Colonic mucosa (tissue), 4 donors: Measurements from ENCODE around the gene MTX2. TPM values are rescaled to one million over a fixed set of nuclear protein-coding genes. Genes with fewer than 3 reads are reported as not detected.
"Not testable (repeated sequence)": the region's sequence is repeated elsewhere in the genome, so short reads cannot be mapped to it uniquely, and the experiment has no call there.

Experiments
- DNase-seq: peaks from one replicate; pipeline ENCODE4 v3.0.0-alpha.2; 2020
- H3K27ac ChIP-seq: fragments of 200-600 bp; one replicate; pipeline ENCODE4 v1.8.0; 2021
- H3K27me3 ChIP-seq: fragments of 200-600 bp; one replicate; pipeline ENCODE4 v1.8.0; 2021
- H3K36me3 ChIP-seq: fragments of 200-600 bp; one replicate; pipeline ENCODE4 v1.8.0; 2021
- H3K4me1 ChIP-seq: fragments of 200-600 bp; one replicate; pipeline ENCODE4 v1.8.0; 2021; ENCODE audit warnings: mild to moderate bottlenecking
- H3K4me3 ChIP-seq: fragments of 200-600 bp; one replicate; pipeline ENCODE4 v1.8.0; 2021
- H3K9ac ChIP-seq, 2 donors: one replicate each; pipeline ENCODE4 v1.7.0; 2013; ENCODE audit warnings: control low read depth in 2 of 2, low read depth in 2 of 2, low read length in 2 of 2
- H3K9me3 ChIP-seq: fragments of 200-600 bp; one replicate; pipeline ENCODE4 v1.8.0; 2021
- CTCF ChIP-seq: fragments of 200-600 bp; IDR thresholded peaks from one replicate; pipeline ENCODE4 v1.8.0; 2022; ENCODE audit warnings: antibody characterized with exemption, mild to moderate bottlenecking
- intact Hi-C: fragments of 100-400 bp; cut with DNase I; formaldehyde crosslinking; loops from one replicate; pipeline ENCODE4 v1.14.1; 2022
- total RNA-seq, 2 donors: library from RNA; stranded (reverse); fragmentation: NEBNext Ultra II Directional in 1 of 2; extraction: Animal tissue kit (Norgen Biotek cat#: 25700) in 1 of 2; gene quantifications; one replicate each; pipeline ENCODE4 v1.2.1, GENCODE V29; 2021
- donor health status: healthy.
- donor health status: DM: no; HTN: no; CAD: no.
- donor health status: DM: no; HTN: no; CAD: no.

Gene MTX2
- total RNA-seq, 2 donors from 2014 or later: 33.4 to 34.9 TPM

DNA sequence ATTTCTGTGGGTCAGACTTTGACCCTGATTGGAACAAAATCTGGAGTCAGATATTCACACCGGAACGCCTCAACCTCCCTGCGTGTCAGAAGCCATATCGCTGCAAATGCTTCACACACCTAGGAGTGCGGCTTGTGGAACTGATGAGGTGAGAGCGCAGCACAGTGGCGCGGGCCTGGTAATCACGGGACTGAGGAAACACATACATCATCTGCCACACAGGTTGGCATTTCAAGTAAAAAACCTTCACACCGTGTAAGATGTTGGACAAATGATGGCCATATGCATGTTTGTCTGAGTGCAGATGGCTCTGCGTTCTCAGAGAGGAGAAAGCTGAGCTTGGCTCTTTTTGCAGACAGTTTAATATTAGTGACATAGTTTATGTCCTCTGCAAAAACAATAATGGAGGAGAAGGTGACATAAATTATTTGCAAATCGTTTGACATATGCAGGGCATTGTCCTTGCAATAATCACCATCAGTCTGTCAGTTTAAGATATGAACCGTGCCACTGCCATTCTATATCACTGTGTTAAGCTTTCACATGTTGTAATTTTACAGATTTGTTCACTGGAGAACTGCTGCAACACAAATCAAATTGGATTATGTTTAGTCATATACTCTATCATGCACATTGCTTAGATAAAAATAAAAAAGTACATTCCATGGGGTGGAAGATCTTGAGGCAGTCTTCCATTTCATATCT, 101.4 kb downstream of the MTX2 start:
- H3K9ac ChIP-seq: no peak overlapping the region
- no peaks in the 10 kb centered on the region for H3K36me3 ChIP-seq
- H3K4me3 ChIP-seq: no peak overlapping the region
- DNase-seq: no peak
- no peak overlapping the region for H3K27ac ChIP-seq
- intact Hi-C loops: no loop called here
- H3K9me3 ChIP-seq: no peaks in the 10 kb centered on the region
- TF ChIP-seq CTCF: no peak
- H3K4me1 ChIP-seq: no peaks in the 10 kb centered on the region
- H3K27me3 ChIP-seq: no peaks in the 10 kb centered on the region

DNA sequence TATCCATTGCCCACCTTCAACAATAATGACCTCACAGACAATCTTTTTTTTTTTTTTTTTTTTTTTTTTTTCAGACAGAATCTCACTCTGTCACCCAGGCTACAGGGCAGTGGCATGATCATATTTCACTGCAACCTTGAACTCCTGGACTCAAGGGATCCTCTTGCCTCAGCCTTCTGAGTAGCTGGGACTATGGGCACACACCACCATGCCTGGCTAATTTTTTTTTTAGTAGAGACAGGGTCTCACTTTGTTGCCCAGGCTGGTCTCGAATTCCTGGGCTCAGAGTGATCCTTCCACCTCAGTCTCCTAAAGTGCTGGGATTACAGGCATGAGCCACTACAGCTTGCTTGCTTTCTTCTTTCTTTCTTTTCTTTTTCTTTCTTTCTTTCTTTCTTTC, 103.9 kb downstream of the MTX2 start:
- H3K27ac ChIP-seq, H3K36me3 ChIP-seq, H3K9ac ChIP-seq, intact Hi-C loops, H3K4me1 ChIP-seq, H3K27me3 ChIP-seq, H3K4me3 ChIP-seq, DNase-seq, H3K9me3 ChIP-seq: not testable (repeated sequence)

DNA sequence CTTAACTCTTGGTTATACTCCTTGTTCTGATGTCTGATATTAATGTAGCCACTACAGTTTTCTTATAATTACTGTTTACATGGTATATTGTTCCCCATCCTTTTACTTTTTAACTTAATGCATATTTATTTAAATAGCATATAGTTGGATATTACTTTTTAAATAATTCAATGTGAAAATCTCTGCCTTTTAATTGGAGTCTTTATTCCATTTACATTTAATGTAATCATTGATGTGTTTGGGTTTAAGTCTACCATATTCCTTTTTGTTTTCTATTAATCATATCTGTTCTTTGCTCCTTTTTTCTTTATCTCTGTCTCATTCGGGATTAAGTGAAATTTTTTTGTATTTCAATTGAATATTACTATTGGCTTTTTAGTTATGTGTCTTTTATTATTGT, 109.1 kb downstream of the MTX2 start:
- no peak for DNase-seq
- Histone ChIP-seq H3K4me3 (no peak overlapping the region), H3K9ac (no peak overlapping the region), H3K27ac (no peak overlapping the region), H3K9me3 (no peaks in the 10 kb centered on the region), H3K27me3 (no peaks in the 10 kb centered on the region), H3K36me3 (no peaks in the 10 kb centered on the region), H3K4me1 (no peaks in the 10 kb centered on the region)
- TF ChIP-seq CTCF: no peak
- intact Hi-C loops: no loop called here

DNA sequence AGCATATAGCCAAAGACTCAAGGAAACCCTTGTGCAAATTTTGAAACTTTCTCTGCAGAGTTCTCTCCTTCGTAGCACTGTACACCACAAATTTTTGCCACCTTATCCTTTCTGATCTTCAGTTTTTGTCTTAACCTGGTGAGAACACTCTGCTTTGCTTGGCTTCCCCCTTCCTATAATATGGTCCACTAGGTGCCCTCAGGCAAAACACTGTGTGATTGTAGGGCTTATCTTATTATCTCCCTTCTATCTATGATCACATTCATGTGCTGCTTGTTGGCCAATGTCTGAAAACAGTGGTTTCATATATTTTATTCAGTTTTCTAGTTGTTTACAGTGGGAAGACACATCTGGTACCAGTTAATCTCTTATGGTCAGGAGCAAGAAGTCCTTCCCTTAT, 111.1 kb downstream of the MTX2 start:
- no peak for DNase-seq
- Histone ChIP-seq H3K9me3 (no peaks in the 10 kb centered on the region), H3K27me3 (no peaks in the 10 kb centered on the region), H3K4me3 (no peak overlapping the region), H3K27ac (no peak overlapping the region), H3K36me3 (no peaks in the 10 kb centered on the region), H3K4me1 (no peaks in the 10 kb centered on the region), H3K9ac (no peak overlapping the region)
- no peak for TF ChIP-seq CTCF
- intact Hi-C loops: no loop called here

GRCh38 chr2:176383100-176383499, 113.9 kb downstream of the MTX2 start:
- no peak overlapping the region for H3K9ac ChIP-seq
- no peaks in the 10 kb centered on the region for H3K27me3 ChIP-seq
- H3K4me3 ChIP-seq: no peak overlapping the region
- no peak for DNase-seq
- no peak for TF ChIP-seq CTCF
- H3K27ac ChIP-seq: no peak overlapping the region
- no peaks in the 10 kb centered on the region for H3K4me1 ChIP-seq
- intact Hi-C loops: no loop called here
- no peaks in the 10 kb centered on the region for H3K36me3 ChIP-seq
- H3K9me3 ChIP-seq: no peaks in the 10 kb centered on the region

- DNase-seq: no peak
- H3K36me3 ChIP-seq: no peaks in the 10 kb centered on the region
- H3K4me3 ChIP-seq: no peak overlapping the region
- no peaks in the 10 kb centered on the region for H3K4me1 ChIP-seq
- no peak overlapping the region for H3K27ac ChIP-seq
- no peaks in the 10 kb centered on the region for H3K27me3 ChIP-seq
- H3K9ac ChIP-seq: no peak overlapping the region
- no peak for TF ChIP-seq CTCF
- no peaks in the 10 kb centered on the region for H3K9me3 ChIP-seq
- intact Hi-C loops: no loop called here
Observed at GRCh38 chr2:176383836-176384442, 114.7 kb downstream of the MTX2 start.
